Testis (tissue), 2 donors: ENCODE measurements around the gene MRPL28.

Source experiments
- POLR2A ChIP-seq: fragments of 450-650 bp; IDR thresholded peaks from one replicate; pipeline ENCODE4 v1.6.1; 2017; ENCODE audit warnings: antibody characterized with exemption, mild to moderate bottlenecking, moderate library complexity
- TF ChIP-seq, protein P1 (sequence below), 3 experiments: fragments of 450-650 bp in 2 of 3; fragments of 200-600 bp in 1 of 3; sonication (generic) in 1 of 3; IDR thresholded peaks; one replicate each; pipeline ENCODE4 v1.5.1; 2016 to 2019; ENCODE audit warnings: antibody characterized with exemption in 3 of 3, mild to moderate bottlenecking in 2 of 3, moderate library complexity in 1 of 3

DNA sequence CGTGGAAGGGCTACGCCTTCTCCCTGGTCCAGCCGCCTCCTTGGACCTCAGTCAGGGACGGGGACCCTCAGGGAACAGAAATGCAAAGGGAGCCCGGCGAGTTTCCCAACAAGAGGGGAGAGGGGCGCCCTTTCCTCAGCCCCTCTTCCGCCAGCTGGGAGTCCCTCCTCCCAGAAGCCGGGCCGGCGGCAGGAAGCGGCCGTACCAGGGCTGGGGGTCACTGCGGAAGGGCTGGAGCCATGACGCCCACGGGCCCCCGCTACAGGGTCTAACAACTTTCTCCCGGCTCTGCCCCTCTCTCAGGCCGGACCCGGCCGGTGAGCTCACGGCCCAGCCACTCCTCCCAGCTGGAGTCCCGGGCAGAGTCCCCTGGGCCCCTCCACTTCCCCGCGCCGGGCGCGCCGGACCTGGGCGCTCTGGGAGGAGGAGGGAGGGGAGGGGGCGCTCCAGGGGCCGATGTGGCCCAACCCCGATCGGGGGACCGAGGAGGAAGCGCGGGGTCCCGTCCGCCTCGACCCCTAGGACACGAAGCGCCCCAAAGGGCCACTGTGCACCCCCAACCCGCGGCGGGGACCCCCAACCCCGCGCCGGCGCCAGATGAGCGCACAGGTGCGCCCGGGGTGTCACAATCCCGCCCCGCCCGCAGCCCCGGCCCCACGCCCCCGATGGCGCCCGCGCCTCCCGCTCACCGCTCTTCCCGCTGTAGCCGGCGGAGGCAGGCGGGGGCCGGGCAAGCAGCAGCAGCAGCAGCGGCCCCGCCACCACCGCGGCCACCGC lies 10.9 kb upstream of the MRPL28 start:
- TF ChIP-seq, protein P1, sequence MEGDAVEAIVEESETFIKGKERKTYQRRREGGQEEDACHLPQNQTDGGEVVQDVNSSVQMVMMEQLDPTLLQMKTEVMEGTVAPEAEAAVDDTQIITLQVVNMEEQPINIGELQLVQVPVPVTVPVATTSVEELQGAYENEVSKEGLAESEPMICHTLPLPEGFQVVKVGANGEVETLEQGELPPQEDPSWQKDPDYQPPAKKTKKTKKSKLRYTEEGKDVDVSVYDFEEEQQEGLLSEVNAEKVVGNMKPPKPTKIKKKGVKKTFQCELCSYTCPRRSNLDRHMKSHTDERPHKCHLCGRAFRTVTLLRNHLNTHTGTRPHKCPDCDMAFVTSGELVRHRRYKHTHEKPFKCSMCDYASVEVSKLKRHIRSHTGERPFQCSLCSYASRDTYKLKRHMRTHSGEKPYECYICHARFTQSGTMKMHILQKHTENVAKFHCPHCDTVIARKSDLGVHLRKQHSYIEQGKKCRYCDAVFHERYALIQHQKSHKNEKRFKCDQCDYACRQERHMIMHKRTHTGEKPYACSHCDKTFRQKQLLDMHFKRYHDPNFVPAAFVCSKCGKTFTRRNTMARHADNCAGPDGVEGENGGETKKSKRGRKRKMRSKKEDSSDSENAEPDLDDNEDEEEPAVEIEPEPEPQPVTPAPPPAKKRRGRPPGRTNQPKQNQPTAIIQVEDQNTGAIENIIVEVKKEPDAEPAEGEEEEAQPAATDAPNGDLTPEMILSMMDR (IDR thresholded peaks at IDR 0.05): no peak
- no peak for TF ChIP-seq POLR2A
